HEK293 (cell line): ENCODE measurements around the gene TINCR.

Experiments used
- BCL11A ChIP-seq: fragments of 450-650 bp; formaldehyde crosslinking; IDR thresholded peaks from 2 replicates; pipeline ENCODE4 v1.5.1; 2016; ENCODE audit warnings: low read depth, missing biosample characterization, missing genetic modification characterization
- ZFP41 ChIP-seq: fragments of 450-650 bp; formaldehyde crosslinking; IDR thresholded peaks from 2 replicates; pipeline ENCODE4 v1.5.1; 2016; ENCODE audit warnings: missing biosample characterization, missing genetic modification characterization, borderline replicate concordance
- ZNF324 ChIP-seq: fragments of 450-650 bp; formaldehyde crosslinking; IDR thresholded peaks from 2 replicates; pipeline ENCODE4 v1.5.1; 2016; ENCODE audit warnings: missing biosample characterization, missing genetic modification characterization
- ZNF510 ChIP-seq: fragments of 450-650 bp; formaldehyde crosslinking; IDR thresholded peaks from 2 replicates; pipeline ENCODE4 v1.5.1; 2018; ENCODE audit warnings: mild to moderate bottlenecking, missing genetic modification characterization, missing biosample characterization; ENCODE audit not compliant: insufficient replicate concordance
- ZNF785 ChIP-seq: fragments of 450-650 bp; formaldehyde crosslinking; IDR thresholded peaks from 2 replicates; pipeline ENCODE4 v1.5.1; 2016; ENCODE audit warnings: missing biosample characterization, missing genetic modification characterization
- TF ChIP-seq, protein P1 (sequence below): fragments of 450-650 bp; formaldehyde crosslinking; IDR thresholded peaks from 2 replicates; pipeline ENCODE4 v1.5.1; 2016; ENCODE audit warnings: missing biosample characterization, missing genetic modification characterization
- TF ChIP-seq, protein P2 (sequence below): fragments of 450-650 bp; formaldehyde crosslinking; IDR thresholded peaks from 2 replicates; pipeline ENCODE4 v1.5.1; 2016; ENCODE audit warnings: missing biosample characterization, missing genetic modification characterization
- TF ChIP-seq, protein P3 (sequence below): fragments of 450-650 bp; formaldehyde crosslinking; IDR thresholded peaks from 2 replicates; pipeline ENCODE4 v1.5.1; 2016; ENCODE audit warnings: missing biosample characterization, missing genetic modification characterization

DNA sequence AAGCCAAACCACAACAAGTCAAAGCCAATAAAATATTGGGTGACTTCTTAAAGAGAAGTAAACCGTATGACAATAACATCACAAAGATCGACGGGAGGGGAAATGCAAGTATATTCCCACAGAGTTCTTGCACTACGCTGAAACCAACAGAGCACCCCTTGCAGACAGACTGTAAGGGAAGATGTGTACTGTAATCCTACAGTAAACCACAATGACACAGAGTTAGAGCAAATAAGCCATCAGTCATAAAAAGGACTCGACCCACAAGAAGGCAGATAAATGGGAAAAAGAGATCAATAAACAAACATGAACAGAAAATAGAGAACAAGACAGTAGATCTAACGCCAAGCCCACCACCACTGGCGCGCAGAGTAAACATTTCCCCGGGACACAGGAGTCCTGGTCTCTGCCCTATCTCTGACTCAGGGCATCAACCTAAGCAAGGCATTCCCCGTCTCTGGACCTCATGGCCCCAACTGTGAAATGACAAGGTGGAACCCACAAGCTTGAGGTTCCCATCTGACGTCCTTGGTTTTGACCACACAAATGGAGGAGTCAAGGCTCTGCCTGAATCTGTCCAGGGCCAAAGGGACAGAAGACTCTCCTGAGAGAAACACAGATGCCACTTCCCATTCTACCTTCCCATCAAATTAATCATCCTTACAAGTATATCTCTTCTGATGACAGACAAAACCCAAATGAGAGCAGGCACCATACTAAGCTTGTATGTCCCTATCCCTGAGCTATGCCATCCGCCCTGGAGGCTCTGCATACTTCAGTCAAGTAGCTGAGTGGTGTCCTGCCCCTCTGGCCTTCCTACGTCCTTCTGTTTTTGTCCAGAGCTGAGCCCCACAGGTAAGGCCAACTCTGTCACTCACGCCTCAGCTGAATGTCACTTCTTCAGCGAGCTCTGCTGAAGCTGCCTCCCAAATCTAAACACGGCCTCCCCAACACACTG lies 39.8 kb upstream of the TINCR start:
- TF ChIP-seq, protein P1, sequence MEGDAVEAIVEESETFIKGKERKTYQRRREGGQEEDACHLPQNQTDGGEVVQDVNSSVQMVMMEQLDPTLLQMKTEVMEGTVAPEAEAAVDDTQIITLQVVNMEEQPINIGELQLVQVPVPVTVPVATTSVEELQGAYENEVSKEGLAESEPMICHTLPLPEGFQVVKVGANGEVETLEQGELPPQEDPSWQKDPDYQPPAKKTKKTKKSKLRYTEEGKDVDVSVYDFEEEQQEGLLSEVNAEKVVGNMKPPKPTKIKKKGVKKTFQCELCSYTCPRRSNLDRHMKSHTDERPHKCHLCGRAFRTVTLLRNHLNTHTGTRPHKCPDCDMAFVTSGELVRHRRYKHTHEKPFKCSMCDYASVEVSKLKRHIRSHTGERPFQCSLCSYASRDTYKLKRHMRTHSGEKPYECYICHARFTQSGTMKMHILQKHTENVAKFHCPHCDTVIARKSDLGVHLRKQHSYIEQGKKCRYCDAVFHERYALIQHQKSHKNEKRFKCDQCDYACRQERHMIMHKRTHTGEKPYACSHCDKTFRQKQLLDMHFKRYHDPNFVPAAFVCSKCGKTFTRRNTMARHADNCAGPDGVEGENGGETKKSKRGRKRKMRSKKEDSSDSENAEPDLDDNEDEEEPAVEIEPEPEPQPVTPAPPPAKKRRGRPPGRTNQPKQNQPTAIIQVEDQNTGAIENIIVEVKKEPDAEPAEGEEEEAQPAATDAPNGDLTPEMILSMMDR (tag by site-specific recombination): no peak
- TF ChIP-seq, protein P2, sequence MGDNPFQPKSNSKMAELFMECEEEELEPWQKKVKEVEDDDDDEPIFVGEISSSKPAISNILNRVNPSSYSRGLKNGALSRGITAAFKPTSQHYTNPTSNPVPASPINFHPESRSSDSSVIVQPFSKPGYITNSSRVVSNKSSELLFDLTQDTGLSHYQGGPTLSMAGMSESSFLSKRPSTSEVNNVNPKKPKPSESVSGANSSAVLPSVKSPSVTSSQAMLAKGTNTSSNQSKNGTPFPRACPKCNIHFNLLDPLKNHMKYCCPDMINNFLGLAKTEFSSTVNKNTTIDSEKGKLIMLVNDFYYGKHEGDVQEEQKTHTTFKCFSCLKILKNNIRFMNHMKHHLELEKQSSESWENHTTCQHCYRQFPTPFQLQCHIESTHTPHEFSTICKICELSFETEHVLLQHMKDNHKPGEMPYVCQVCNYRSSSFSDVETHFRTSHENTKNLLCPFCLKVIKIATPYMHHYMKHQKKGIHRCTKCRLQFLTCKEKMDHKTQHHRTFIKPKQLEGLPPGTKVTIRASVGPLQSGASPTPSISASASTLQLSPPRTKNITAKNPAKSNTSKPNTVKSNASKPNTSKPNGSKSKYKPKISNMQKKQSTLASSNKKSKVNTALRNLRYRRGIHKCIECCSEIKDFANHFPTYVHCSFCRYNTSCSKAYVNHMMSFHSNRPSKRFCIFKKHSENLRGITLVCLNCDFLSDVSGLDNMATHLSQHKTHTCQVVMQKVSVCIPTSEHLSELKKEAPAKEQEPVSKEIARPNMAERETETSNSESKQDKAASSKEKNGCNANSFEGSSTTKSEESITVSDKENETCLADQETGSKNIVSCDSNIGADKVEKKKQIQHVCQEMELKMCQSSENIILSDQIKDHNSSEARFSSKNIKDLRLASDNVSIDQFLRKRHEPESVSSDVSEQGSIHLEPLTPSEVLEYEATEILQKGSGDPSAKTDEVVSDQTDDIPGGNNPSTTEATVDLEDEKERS (tag by site-specific recombination): no peak
- no peak for TF ChIP-seq ZFP41
- no peak for TF ChIP-seq BCL11A
- TF ChIP-seq ZNF324 (tag by site-specific recombination): no peak
- TF ChIP-seq, protein P3, sequence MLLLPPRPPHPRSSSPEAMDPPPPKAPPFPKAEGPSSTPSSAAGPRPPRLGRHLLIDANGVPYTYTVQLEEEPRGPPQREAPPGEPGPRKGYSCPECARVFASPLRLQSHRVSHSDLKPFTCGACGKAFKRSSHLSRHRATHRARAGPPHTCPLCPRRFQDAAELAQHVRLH: no peak
- no peak for TF ChIP-seq ZNF510 (tag by site-specific recombination)
- no peak for TF ChIP-seq ZNF785 (tag by site-specific recombination)
